GM12878 (cell line): Measurements from ENCODE around the gene RANGAP1. TPM values are rescaled to one million over a fixed set of nuclear protein-coding genes. Genes with fewer than 3 reads are reported as not detected.

Experiments
- ATAC-seq: fragments of 200-7000 bp; cut with Tn5 transposase; 3 replicates; pipeline ENCODE4 v1.9.1; 2020; ENCODE audit warnings: mild to moderate bottlenecking, moderate library complexity
- BruUV-seq: library from RNA; stranded (reverse); fragments of 400-500 nt; replicated peaks from 2 replicates; lab custom pipeline; 2021; lab: Mats Ljungman, UMichigan
- CTCF ChIA-PET: fragments of 300-600 bp; sonication (Branson Sonifier 250); formaldehyde crosslinking; extraction: SDS; loops from one replicate; lab custom pipeline; 2021; ENCODE audit warnings: inconsistent platforms; lab: Yijun Ruan, JAX
- POLR2A ChIA-PET: fragments of 350-600 bp; formaldehyde crosslinking; extraction: SDS; loops from one replicate; lab custom pipeline; 2021; ENCODE audit warnings: inconsistent platforms; lab: Charles Lee
- RAD21 ChIA-PET: fragments of 300-600 bp; sonication (Branson Sonifier 250); formaldehyde crosslinking; loops from one replicate; lab custom pipeline; 2023; ENCODE audit warnings: antibody characterized with exemption; ENCODE audit not compliant: unreplicated experiment; lab: Charles Lee
- SMC1A ChIA-PET: fragments of 300-600 bp; sonication (Branson Sonifier 250); formaldehyde crosslinking; loops from one replicate; lab custom pipeline; 2023; ENCODE audit not compliant: unreplicated experiment, uncharacterized antibody; lab: Charles Lee
- DNase-seq: peaks from one replicate; pipeline ENCODE4 v3.0.0-alpha.2; 2011; ENCODE audit warnings: low read depth, low spot score
- FAIRE-seq: peaks from 3 replicates; lab custom pipeline; 2011; peaks lifted over from hg19 to GRCh38; lab: Jason Lieb, UNC
- H2AFZ ChIP-seq: 2 replicates; pipeline ENCODE4 v1.6.0; 2011; ENCODE audit warnings: low read depth, low read length, control low read depth; ENCODE audit not compliant: control insufficient read depth
- H3K27ac ChIP-seq: 2 replicates; pipeline ENCODE4 v1.5.1; 2011; ENCODE audit warnings: control low read depth; ENCODE audit not compliant: control insufficient read depth, insufficient read depth
- H3K27me3 ChIP-seq, 2 experiments: replicated peaks in 1 of 2; 2 replicates each; pipeline versions ENCODE4 v1.6.0 to v1.6.1; 2011; ENCODE audit warnings: low read length in 1 of 2; ENCODE audit not compliant: control insufficient read depth in 2 of 2, insufficient read depth in 2 of 2
- H3K36me3 ChIP-seq, 2 experiments: 2 replicates each; pipeline ENCODE4 v1.5.1; 2011; ENCODE audit warnings: low read length in 1 of 2; ENCODE audit not compliant: control insufficient read depth in 2 of 2, insufficient read depth in 2 of 2
- H3K4me1 ChIP-seq: 2 replicates; pipeline ENCODE4 v1.6.1; 2011; ENCODE audit warnings: mild to moderate bottlenecking, low read length, moderate library complexity, mixed read lengths; ENCODE audit not compliant: control insufficient read depth, insufficient read depth
- H3K4me2 ChIP-seq: 2 replicates; pipeline ENCODE4 v1.6.0; 2011; ENCODE audit warnings: control low read depth; ENCODE audit not compliant: control insufficient read depth, insufficient read depth
- H3K4me3 ChIP-seq: fragments of 200-600 bp; sonication (generic); 2 replicates; pipeline ENCODE4 v1.5.1; 2016
- H3K79me2 ChIP-seq: 2 replicates; pipeline ENCODE4 v1.6.0; 2011; ENCODE audit warnings: low read length; ENCODE audit not compliant: control insufficient read depth, insufficient read depth
- H3K9ac ChIP-seq: 2 replicates; pipeline ENCODE4 v1.8.0; 2011; ENCODE audit warnings: low read length, control low read depth, mixed read lengths; ENCODE audit not compliant: control insufficient read depth, insufficient read depth
- H3K9me3 ChIP-seq: replicated peaks from 3 replicates; pipeline ENCODE4 v1.5.1; 2011; ENCODE audit warnings: mild to moderate bottlenecking, low read length; ENCODE audit not compliant: control insufficient read depth, insufficient read depth
- H4K20me1 ChIP-seq: 2 replicates; pipeline ENCODE4 v1.6.0; 2011; ENCODE audit not compliant: control insufficient read depth, insufficient read depth
- CHD4 ChIP-seq: fragments of 200-600 bp; sonication (generic); IDR thresholded peaks from 2 replicates; pipeline ENCODE4 v1.6.1; 2016; ENCODE audit warnings: mild to moderate bottlenecking
- CREB1 ChIP-seq: IDR thresholded peaks from 2 replicates; pipeline ENCODE4 v1.6.1; 2012; ENCODE audit warnings: low read depth, mild to moderate bottlenecking, inconsistent platforms
- DPF2 ChIP-seq: fragments of 450-650 bp; IDR thresholded peaks from 2 replicates; pipeline ENCODE4 v1.6.1; 2017; ENCODE audit warnings: mild to moderate bottlenecking
- EED ChIP-seq: sonication (generic); IDR thresholded peaks from 2 replicates; pipeline ENCODE4 v1.6.1; 2016; ENCODE audit warnings: antibody characterized with exemption, low read depth
- EGR1 ChIP-seq, 2 experiments: IDR thresholded peaks; 1 replicate in 1 of 2; 2 replicates in 1 of 2; pipeline ENCODE4 v1.6.1; 2011 to 2012; ENCODE audit warnings: low read depth in 2 of 2, low read length in 2 of 2, borderline replicate concordance in 1 of 2, mild to moderate bottlenecking in 1 of 2, moderate library complexity in 1 of 2
- PAX5 ChIP-seq: IDR thresholded peaks from 2 replicates; pipeline ENCODE4 v1.6.1; 2011; ENCODE audit warnings: low read depth, low read length, borderline replicate concordance
- PKNOX1 ChIP-seq: fragments of 450-650 bp; IDR thresholded peaks from 2 replicates; pipeline ENCODE4 v1.6.1; 2016; ENCODE audit warnings: mild to moderate bottlenecking
- RAD21 ChIP-seq: IDR thresholded peaks from 2 replicates; pipeline ENCODE4 v1.6.1; 2011; ENCODE audit warnings: mild to moderate bottlenecking, low read depth, low read length, moderate library complexity; ENCODE audit not compliant: insufficient read depth
- REST ChIP-seq: IDR thresholded peaks from 2 replicates; pipeline ENCODE4 v1.6.1; 2012; ENCODE audit warnings: mild to moderate bottlenecking, low read depth, low read length
- RUNX3 ChIP-seq: IDR thresholded peaks from 2 replicates; pipeline ENCODE4 v1.6.1; 2012; ENCODE audit warnings: low read length, inconsistent platforms
- SMAD1 ChIP-seq: fragments of 450-650 bp; IDR thresholded peaks from 2 replicates; pipeline ENCODE4 v1.6.1; 2018; ENCODE audit warnings: mild to moderate bottlenecking, low read depth; ENCODE audit not compliant: partially characterized antibody
- TCF3 ChIP-seq: IDR thresholded peaks from 2 replicates; pipeline ENCODE4 v1.6.1; 2012; ENCODE audit warnings: low read depth, mild to moderate bottlenecking, low read length, borderline replicate concordance; ENCODE audit not compliant: insufficient read depth
- WGBS: methylation state at CpG from one replicate; pipeline ENCODE4 v1.1.6; 2016; ENCODE audit warnings: low lambda C conversion rate; ENCODE audit not compliant: insufficient replicate concordance, insufficient coverage; ENCODE audit errors: missing lambda C conversion rate; 5-methylcytosine and 5-hydroxymethylcytosine counted together
- in situ Hi-C: fragments of 300-500 bp; cut with MboI; formaldehyde crosslinking; loops from 9 replicates; pipeline ENCODE4 v1.14.3; 2018; ENCODE audit warnings: mixed read lengths
- intact Hi-C: fragments of 100-400 bp; cut with micrococcal nuclease; formaldehyde crosslinking; loops from one replicate; pipeline ENCODE4 v1.14.2; 2022; ENCODE audit not compliant: unreplicated experiment
- polyA plus RNA-seq, 11 experiments: library from polyadenylated mRNA; depleted of rRNA in 4 of 11; unstranded in 6 of 11; stranded (reverse) in 5 of 11; fragments of >200 nt; fragmentation: Nextera tagmentation in 4 of 11; fragmentation: Illumina TruSeq in 1 of 11; extraction: Ambion mirVana in 4 of 11; extraction: Trizol in 1 of 11; gene quantifications; 1 replicate in 1 of 11; 2 replicates in 10 of 11; pipeline versions ENCODE4 v1.2.1 to v1.2.3, GENCODE V29; 2011 to 2016; ENCODE audit warnings: inconsistent platforms in 2 of 11, missing spikeins in 2 of 11, low read depth in 1 of 11
- total RNA-seq, 4 experiments: library from RNA; depleted of rRNA in 3 of 4; stranded (reverse); fragments of >200 nt in 3 of 4; fragmentation: Illumina TruSeq in 1 of 4; extraction: Trizol in 1 of 4; gene quantifications; 2 replicates each; pipeline versions ENCODE4 v1.2.1 to v1.2.3, GENCODE V29; 2013 to 2021
- TF ChIP-seq, protein P1 (sequence below): fragments of 150-350 bp; IDR thresholded peaks from 2 replicates; pipeline ENCODE4 v1.6.1; 2016; ENCODE audit warnings: low read depth, low read length
- TF ChIP-seq, protein P2 (sequence below): fragments of 450-650 bp; IDR thresholded peaks from 2 replicates; pipeline ENCODE4 v1.6.1; 2017; ENCODE audit warnings: mild to moderate bottlenecking

Gene RANGAP1
- total and polyA plus RNA-seq, 10 of the 15 experiments (the other 5 are each of a cell fraction or from before 2014, with no cell fraction given), result 2.5 to 109 (median 60.2) TPM

- in situ Hi-C loops, result no loop called here
- FAIRE-seq, result no peak
- H3K9me3 ChIP-seq, result no peaks in the 10 kb centered on the region
- H3K27ac ChIP-seq, result peak overlapping the region; percentile 81
- ATAC-seq, result peak; percentile 59
- H3K4me3 ChIP-seq, result peak overlapping the region; percentile 96
- ChIA-PET RAD21 (interaction anchor here (1.6 to 2.1 kb wide), 3 partner anchors 16 to 363 kb away, joined by 4 to 12 read pairs (median 9); partner anchors contain the start of gene ZC3H7B), CTCF (interaction anchor here (1.2 to 2.0 kb wide), 2 partner anchors 16 to 363 kb away, joined by 6 to 7 read pairs; partner anchors contain the start of gene ZC3H7B), SMC1A (interaction anchor here (1.0 to 1.5 kb wide), 2 partner anchors 10 to 16 kb away, joined by 3 to 4 read pairs; partner anchors contain the start of gene ZC3H7B), POLR2A (interaction anchor here (0.5 to 2.0 kb wide), 3 partner anchors 17 to 261 kb away, joined by 5 to 19 read pairs (median 12); partner anchors contain the start of genes TEF and ZC3H7B)
- under 1% methylated on average over 30 of the region's 30 CpGs for WGBS
- no peaks in the 10 kb centered on the region for H4K20me1 ChIP-seq
- peak overlapping the region; percentile 87 for H3K9ac ChIP-seq
- peak overlapping the region; percentile 72 for H2AFZ ChIP-seq
- H3K4me1 ChIP-seq, result peaks cover 7% of the 10 kb centered on the region
- H3K79me2 ChIP-seq, result peaks cover 25% of the 10 kb centered on the region
- H3K4me2 ChIP-seq, result peak overlapping the region; percentile 90
- intact Hi-C loops, result no loop called here
- no TSS peak for BruUV-seq
- no peak for DNase-seq
- peaks cover 0 to 1% of the 10 kb centered on the region in 2 experiments for H3K36me3 ChIP-seq
- H3K27me3 ChIP-seq, result no peaks in the 10 kb centered on the region
- TF ChIP-seq RUNX3 (peak; percentile 29), TCF3 (no peak), SMAD1 (no peak), RAD21 (no peak), PAX5 (0 out of 2 replicates have a peak, but pooled peaks have one; percentile 9), DPF2 (0 out of 2 replicates have a peak, but pooled peaks have one; percentile 41), EGR1 (IDR thresholded peaks at IDR 0.05; ENCODE audit: borderline replicate concordance in 1 of 2, low read depth in 2 of 2, low read length in 2 of 2) (peak in 1 of 2 experiments; percentile 61; a peak in 1 of 3 replicates), CHD4 (no peak), EED (peak; percentile 18), CREB1 (peak; percentile 91), REST (no peak), PKNOX1 (peak; percentile 83)
- TF ChIP-seq, protein P1, sequence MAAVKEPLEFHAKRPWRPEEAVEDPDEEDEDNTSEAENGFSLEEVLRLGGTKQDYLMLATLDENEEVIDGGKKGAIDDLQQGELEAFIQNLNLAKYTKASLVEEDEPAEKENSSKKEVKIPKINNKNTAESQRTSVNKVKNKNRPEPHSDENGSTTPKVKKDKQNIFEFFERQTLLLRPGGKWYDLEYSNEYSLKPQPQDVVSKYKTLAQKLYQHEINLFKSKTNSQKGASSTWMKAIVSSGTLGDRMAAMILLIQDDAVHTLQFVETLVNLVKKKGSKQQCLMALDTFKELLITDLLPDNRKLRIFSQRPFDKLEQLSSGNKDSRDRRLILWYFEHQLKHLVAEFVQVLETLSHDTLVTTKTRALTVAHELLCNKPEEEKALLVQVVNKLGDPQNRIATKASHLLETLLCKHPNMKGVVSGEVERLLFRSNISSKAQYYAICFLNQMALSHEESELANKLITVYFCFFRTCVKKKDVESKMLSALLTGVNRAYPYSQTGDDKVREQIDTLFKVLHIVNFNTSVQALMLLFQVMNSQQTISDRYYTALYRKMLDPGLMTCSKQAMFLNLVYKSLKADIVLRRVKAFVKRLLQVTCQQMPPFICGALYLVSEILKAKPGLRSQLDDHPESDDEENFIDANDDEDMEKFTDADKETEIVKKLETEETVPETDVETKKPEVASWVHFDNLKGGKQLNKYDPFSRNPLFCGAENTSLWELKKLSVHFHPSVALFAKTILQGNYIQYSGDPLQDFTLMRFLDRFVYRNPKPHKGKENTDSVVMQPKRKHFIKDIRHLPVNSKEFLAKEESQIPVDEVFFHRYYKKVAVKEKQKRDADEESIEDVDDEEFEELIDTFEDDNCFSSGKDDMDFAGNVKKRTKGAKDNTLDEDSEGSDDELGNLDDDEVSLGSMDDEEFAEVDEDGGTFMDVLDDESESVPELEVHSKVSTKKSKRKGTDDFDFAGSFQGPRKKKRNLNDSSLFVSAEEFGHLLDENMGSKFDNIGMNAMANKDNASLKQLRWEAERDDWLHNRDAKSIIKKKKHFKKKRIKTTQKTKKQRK, result no peak
- TF ChIP-seq, protein P2, sequence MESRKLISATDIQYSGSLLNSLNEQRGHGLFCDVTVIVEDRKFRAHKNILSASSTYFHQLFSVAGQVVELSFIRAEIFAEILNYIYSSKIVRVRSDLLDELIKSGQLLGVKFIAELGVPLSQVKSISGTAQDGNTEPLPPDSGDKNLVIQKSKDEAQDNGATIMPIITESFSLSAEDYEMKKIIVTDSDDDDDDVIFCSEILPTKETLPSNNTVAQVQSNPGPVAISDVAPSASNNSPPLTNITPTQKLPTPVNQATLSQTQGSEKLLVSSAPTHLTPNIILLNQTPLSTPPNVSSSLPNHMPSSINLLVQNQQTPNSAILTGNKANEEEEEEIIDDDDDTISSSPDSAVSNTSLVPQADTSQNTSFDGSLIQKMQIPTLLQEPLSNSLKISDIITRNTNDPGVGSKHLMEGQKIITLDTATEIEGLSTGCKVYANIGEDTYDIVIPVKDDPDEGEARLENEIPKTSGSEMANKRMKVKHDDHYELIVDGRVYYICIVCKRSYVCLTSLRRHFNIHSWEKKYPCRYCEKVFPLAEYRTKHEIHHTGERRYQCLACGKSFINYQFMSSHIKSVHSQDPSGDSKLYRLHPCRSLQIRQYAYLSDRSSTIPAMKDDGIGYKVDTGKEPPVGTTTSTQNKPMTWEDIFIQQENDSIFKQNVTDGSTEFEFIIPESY, result no peak
Observed at GRCh38 chr22:41285441-41285819, 557 bp downstream of the RANGAP1 start.
